Activated CD8-positive, alpha-beta memory T cell treated with anti-CD3 and anti-CD28 coated beads, Interleukin-2, amount 50 U/mL, for 24 hours (primary cell): ENCODE data around the gene SOX6.

Experiments
- DNase-seq: peaks from one replicate; pipeline ENCODE4 v3.0.0-alpha.2; 2020; ENCODE audit errors: extremely low read depth

Gene SOX6

GRCh38 chr11:16364254-16364653, 7.9 kb upstream of the SOX6 start:
- DNase-seq = no peak

DNA sequence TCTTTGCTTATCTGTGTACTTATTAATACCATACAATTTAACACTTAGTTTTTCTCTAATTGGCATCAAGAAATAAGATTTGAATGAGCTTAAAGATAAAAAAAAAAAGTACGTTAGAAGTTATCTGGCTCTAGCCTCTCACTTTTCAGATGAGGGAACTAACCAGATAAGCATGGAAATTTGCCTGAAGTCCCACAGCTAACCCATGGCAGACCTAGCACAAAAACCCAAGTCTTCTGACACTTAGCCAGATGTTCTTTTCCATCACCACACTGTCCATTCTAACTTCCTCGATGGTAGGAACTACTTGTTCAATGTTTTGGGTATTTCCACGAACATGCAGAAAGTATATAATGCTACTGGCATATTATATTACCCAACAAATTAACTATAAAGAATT, 7.4 kb upstream of the SOX6 start:
- DNase-seq = no peak

DNA sequence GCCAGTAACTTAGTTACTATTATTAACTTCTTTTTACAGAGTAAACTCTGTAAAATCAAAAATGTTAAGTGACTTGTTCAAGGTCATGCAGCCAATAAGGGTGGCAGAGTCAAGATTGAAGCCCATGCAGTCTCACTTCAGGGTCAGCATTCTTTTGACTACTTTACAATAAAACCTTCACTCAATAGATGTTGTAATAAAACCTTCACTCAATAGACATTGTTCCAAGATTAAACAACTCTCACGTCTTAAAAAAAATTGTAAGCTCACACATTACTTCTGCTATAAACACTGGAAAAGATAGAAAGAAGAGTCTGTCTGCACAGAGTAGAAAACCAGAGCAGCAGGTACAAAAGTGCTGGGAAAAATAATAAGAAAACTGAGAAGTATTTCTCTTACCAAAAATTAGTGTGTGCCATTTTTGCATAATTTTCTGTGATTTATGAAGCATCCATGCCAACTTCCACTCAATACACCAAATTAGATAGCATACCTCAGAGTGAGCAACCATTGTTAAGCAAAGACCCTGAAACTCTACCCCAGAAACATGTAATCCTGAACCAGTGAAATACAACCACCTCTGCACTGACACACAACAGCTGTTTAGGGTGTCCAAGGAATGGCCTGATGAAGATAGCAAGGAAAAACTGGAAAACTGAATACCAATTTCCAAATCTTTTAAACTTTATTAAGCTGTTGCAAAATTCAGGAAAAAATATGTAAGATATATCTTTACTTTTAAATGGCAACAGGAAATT, 4.9 kb upstream of the SOX6 start:
- DNase-seq = no peak

GRCh38 chr11:16359369-16359768, 3.0 kb upstream of the SOX6 start:
- DNase-seq = no peak

DNA sequence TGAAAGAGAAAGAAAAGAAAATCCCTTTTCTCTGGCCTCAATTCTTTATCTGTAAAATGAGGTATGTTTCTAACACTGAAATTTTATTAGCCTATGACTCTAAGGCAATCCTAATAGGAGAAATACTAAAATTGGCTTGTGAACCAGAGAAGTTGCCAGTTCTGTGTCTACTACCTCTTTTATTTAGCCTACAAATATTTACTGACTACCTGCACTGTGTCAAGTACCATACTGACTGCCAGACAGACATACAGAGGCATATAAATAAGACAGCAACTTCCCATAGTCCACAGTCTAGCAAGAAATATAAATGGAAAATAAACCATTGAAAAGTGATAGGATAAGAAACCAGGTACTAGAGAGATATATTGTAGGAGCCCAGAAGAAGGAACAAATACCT, 2.4 kb upstream of the SOX6 start:
- no peak for DNase-seq

GRCh38 chr11:16357775-16358174, 1.4 kb upstream of the SOX6 start:
- DNase-seq = no peak

DNA sequence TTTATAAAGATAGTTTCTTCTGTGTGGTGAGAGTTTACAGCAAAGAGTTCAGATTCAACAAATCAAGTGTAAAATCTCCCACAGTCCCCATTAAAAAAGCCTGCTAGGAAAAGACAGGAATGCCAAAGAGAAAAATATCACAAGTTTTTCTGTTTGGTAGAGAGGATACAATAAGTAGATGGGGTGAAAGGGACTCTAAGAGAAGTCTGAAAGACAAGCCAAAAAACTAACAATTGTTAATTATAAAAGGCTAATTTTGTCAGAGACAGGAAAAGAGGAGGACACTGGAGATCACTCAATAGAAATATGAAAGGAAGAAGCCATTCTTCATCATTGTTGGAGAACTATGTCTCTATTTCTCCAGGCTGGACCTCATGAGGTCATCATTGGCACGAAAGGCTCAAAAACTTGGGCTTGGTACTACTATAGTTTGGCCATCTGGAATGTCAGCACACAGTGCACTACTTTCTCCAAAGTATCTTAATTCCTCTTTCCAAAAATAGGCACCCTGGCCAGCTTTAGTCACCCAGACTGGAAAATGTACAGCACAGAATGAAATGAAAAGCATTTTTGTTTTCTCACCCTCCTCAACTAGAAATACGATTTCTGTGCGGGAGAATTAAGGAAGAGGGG, 531 bp upstream of the SOX6 start:
- no peak for DNase-seq

GRCh38 chr11:16352707-16353106, 3.6 kb downstream of the SOX6 start:
- DNase-seq = no peak

GRCh38 chr11:16350125-16350524, 6.2 kb downstream of the SOX6 start:
- no peak for DNase-seq

GRCh38 chr11:16347928-16348685, 8.2 kb downstream of the SOX6 start:
- no peak for DNase-seq

DNA sequence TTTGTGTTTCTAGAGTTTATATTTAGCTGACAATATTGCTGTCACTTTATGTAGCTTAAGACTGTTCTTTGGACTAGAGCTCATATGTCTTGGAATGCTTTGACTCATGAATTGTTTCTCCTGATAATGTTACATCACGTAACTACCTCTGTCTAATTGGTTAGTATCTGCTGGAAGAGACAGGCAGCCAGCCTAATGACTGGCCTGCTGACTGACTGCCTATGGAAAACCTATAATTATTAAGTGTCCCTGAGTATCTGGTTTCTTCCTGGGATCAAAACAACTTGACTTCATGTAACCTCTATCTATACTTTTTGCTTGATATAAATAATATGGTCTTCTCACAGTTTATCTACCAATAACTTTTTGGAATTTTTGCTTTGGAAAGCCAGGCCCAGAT, 9.4 kb downstream of the SOX6 start:
- DNase-seq = no peak

- no peak for DNase-seq
Observed at GRCh38 chr11:16341853-16342252, 14.5 kb downstream of the SOX6 start.

GRCh38 chr11:16338393-16338792, 18.0 kb downstream of the SOX6 start:
- no peak for DNase-seq

DNA sequence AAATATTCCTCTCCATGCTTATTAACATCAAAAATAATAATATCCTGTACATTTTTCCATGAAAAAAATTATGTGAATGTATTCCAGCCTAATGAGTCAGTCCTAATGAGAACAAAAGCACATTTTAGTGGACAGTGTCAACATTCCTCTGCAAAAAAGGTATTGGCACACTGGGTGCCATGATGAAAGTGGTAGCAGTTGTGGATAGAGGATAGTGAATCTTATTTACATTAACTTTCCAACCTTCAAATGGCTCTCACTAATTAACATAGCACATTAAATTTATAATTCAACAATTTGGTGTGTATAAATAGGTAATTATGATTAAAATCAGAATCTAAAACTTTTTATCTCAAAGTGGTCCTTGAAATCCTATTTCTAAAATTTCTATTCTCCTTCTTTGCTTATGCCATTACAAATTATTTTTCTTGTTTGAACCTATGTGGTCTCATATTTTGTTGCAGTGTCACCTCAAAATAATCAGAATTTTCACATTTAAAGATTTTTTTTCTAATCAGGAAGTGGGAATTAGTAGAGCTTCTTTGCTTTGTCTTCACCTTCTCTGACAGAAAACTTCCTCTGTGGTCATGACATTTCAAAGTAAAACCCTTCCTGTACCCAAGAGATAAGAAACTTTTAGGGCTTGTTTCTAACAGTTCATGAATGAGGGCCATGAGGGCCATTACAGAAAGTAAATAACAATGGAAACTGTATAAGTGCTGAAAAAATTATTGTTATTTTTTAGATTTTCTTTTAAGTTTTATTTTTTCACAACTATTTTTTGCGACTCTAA, 18.7 kb downstream of the SOX6 start:
- no peak for DNase-seq

DNA sequence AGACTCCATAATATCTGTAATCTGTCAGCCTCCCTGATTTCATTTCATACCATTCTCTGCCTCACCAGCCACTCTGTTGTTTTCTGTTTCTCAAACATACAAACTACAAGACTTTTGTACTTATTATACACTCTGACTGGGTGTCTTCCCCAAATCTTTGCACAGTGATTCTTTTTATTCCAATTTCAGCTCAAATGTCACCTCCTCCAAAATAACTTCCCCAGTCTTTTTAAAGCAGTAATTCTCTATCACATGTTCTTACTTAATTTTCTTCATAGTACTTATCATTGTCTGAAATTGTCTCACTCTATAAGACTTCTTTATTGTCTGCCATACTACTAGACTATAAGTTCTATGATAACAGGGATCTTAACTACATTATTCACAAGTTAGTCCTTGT, 19.6 kb downstream of the SOX6 start:
- no peak for DNase-seq

DNA sequence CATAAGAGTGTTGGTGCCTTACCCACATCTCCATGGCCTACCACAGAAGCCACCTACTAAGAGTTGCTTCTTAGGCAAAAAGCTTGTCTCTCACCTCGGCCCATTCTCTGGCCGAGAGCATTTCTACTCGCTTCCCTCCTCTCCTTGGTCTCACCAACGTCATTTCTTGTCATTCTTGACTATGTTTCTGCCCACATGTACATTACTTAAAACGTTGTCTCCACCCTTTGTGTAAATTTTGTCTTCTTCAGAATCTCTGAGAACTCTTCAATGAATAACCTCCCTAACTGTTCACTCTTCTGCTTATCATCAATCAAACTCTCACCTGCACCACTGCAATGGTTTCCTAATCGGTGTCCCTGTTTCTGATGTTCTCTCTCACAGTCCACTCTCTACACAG, 20.1 kb downstream of the SOX6 start:
- DNase-seq = no peak

GRCh38 chr11:16335236-16335962, 20.9 kb downstream of the SOX6 start:
- DNase-seq = no peak

DNA sequence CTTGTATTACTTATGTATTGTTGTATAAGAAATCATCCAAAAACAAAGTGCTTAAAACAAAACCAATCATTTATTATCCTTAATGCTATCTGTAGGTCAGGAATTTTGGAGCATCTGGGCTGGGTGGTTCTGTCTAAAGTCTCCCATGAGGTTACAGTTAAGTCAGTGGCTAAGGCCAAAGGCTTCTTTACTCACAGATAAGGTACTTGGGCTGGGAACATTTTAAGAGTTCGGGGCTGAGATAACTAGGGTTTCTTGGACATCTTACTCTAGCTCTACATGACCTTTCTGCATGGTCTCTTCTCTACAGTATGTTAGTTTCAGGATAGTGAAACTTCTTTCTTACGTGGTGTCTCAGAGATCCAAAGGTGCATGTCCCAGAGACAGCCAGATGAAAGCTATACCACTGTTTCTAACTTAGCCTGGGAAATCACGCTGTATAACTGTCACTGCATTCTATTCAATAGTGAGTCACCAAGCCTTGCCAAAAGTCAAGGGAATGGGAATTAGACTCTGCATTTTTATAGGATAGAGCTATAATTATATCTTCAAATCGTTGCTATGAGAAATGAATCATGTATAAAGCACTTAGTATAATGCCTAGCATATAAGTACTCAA, 29.6 kb downstream of the SOX6 start:
- no peak for DNase-seq

GRCh38 chr11:16322190-16322589, 34.2 kb downstream of the SOX6 start:
- DNase-seq = no peak

DNA sequence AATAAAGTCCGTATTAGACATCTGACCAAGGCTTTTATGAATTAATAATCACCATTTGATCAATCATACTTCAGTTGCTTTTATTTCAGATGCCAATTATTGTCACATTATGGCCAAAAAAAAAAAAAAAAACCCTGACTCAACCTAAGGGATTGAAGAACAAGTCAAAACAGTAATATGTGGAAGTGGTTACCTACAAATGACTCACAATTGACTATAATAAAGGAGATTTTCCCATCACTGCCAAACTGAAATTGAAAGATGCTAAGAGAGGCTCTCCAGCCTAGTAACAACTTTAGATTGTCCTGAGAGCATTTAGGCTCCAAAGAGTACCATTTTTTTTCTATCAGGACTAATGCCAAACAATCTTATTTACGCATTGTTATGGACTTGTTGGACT, 35.2 kb downstream of the SOX6 start:
- no peak for DNase-seq

- no peak for DNase-seq
Observed at GRCh38 chr11:16318320-16318719, 38.0 kb downstream of the SOX6 start.
